ENCODE data around the gene BFSP2. TPM values are rescaled to one million over a fixed set of nuclear protein-coding genes. Genes with fewer than 3 reads are reported as not detected.

BFSP2 gene
- total and polyA plus RNA-seq, 2 of the 13 experiments (the other 11 are each of a cell fraction or from before 2014, with no cell fraction given): not detected

DNA sequence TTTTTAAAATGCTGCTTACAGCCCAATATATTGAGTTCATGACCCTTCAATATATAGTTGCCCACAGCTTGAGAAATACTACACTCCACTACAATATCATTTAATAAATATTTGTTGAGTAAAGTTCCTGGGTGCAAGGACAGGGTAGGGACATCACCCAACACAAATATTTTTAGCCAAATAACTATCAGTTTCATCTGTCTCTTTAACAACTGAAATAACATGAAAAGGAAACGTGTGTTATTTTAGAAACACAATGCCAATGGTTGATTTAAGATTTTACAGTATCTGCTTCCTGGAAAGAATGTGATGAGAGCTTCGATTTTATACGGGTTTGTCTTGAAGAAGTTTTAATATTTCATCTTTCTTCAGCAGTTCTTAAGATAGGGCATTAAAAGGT is 106.0 kb downstream of the BFSP2 start (continued):
- TF ChIP-seq, protein P1, sequence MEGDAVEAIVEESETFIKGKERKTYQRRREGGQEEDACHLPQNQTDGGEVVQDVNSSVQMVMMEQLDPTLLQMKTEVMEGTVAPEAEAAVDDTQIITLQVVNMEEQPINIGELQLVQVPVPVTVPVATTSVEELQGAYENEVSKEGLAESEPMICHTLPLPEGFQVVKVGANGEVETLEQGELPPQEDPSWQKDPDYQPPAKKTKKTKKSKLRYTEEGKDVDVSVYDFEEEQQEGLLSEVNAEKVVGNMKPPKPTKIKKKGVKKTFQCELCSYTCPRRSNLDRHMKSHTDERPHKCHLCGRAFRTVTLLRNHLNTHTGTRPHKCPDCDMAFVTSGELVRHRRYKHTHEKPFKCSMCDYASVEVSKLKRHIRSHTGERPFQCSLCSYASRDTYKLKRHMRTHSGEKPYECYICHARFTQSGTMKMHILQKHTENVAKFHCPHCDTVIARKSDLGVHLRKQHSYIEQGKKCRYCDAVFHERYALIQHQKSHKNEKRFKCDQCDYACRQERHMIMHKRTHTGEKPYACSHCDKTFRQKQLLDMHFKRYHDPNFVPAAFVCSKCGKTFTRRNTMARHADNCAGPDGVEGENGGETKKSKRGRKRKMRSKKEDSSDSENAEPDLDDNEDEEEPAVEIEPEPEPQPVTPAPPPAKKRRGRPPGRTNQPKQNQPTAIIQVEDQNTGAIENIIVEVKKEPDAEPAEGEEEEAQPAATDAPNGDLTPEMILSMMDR (CRISPR knock-in tag; IDR thresholded peaks at IDR 0.05): no peak
- no peak for TF ChIP-seq ZFP62 (CRISPR knock-in tag; IDR thresholded peaks at IDR 0.05)
- TF ChIP-seq, protein P2, sequence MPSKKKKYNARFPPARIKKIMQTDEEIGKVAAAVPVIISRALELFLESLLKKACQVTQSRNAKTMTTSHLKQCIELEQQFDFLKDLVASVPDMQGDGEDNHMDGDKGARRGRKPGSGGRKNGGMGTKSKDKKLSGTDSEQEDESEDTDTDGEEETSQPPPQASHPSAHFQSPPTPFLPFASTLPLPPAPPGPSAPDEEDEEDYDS (CRISPR knock-in tag; IDR thresholded peaks at IDR 0.05): no peak

DNA sequence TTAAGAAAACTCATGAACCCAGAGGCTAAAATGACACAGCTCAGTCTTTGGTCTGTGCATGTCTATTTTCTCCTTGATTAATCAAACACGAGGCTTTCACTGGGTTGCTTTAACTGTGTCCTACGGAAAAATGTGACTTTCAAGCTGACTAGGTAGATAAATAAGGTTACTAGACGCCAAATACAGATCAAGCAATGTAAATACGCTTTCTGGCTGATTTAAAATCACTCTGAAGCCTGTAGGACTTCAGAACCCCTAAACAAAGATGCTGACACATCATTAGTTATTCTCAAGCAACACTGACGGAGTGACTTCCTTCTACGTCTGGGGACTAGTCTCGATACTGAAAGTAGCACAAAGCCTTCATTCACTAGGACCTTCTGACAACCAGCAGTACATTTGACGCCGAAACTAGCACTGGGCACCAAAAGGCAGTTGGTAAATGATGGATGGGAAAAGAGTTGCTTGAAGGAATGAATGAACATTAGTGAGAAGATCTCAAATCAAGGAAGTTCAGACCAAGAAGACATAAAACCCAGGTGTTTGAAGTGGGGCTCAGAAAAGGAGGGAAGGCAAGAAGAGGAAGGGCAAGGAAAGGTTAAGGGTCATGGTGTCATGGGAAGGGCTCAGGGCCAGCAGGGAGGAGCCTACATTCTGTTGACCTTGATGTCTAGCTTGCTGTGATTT is 106.5 kb downstream of the BFSP2 start:
- Histone ChIP-seq H3K27me3 (ENCODE audit: control insufficient read depth in 1 of 2, insufficient read depth in 2 of 2, low read length in 2 of 2) (peaks cover 0 to 8% of the 10 kb centered on the region in 2 experiments; a peak in 1 of 5 replicates), H3K4me1 (ENCODE audit: insufficient read depth, low read length) (peaks cover 16% of the 10 kb centered on the region), H3K36me3 (replicated peaks in 1 of 2; ENCODE audit: control insufficient read depth in 1 of 2, insufficient read depth in 2 of 2, low read length in 2 of 2) (no peaks in the 10 kb centered on the region), H3K79me2 (ENCODE audit: insufficient read depth, low read length) (no peaks in the 10 kb centered on the region), H4K20me1 (ENCODE audit: insufficient read depth, low read length) (no peaks in the 10 kb centered on the region), H2AFZ (ENCODE audit: low read length) (no peak overlapping the region), H3K9me3 (ENCODE audit: low read length) (no peaks in the 10 kb centered on the region), H3K4me3 (replicated peaks in 1 of 3; ENCODE audit: insufficient read depth in 1 of 3, low read depth in 2 of 3, low read length in 3 of 3) (no peak overlapping the region), H3K9ac (ENCODE audit: insufficient read depth, low read depth, low read length) (no peak overlapping the region), H3K27ac (ENCODE audit: extremely low read length, insufficient read depth, low read length) (no peak overlapping the region), H3K4me2 (ENCODE audit: low read depth, low read length) (peak overlapping the region; percentile 26; the same call in 1 of the 2 replicates)
- in situ Hi-C loops (cut with HindIII; ENCODE audit: extremely low pct_ligation_motif_present, low pct_unique_long_range_greater_than_20kb): no loop called here
- ATAC-seq (no peak), FAIRE-seq (no peak), DNase-seq (ENCODE audit: low spot score) (no peak)
- intact Hi-C loops (cut with micrococcal nuclease; ENCODE audit: unreplicated experiment): no loop called here
- WGBS (ENCODE audit: low lambda C conversion rate): 0% methylated on average over 9 of the region's 9 CpGs
- CTCF ChIA-PET (ENCODE audit: low intra/inter-chr PET ratio, low total read pairs): no interaction called here
- no TSS peak for BruUV-seq (replicated peaks)
- POLR2A ChIA-PET: no interaction called here
- TF ChIP-seq HNF4G (IDR thresholded peaks at IDR 0.05; ENCODE audit: borderline replicate concordance, low read depth, low read length) (no peak), HNF4G (CRISPR knock-in tag; IDR thresholded peaks at IDR 0.05; ENCODE audit: borderline replicate concordance, low read depth) (no peak), SMARCC2 (IDR thresholded peaks at IDR 0.05) (no peak), SAFB2 (CRISPR knock-in tag; IDR thresholded peaks at IDR 0.05; ENCODE audit: borderline replicate concordance, low read depth) (no peak), HNRNPUL1 (IDR thresholded peaks at IDR 0.05; ENCODE audit: low read depth, low read length) (no peak), CAMTA2 (CRISPR knock-in tag; IDR thresholded peaks at IDR 0.05; ENCODE audit: borderline replicate concordance) (no peak), MAFK (conservative IDR thresholded peaks at IDR 0.05 in 1 of 2, IDR thresholded peaks at IDR 0.05 in 1 of 2; ENCODE audit: low read length in 2 of 2) (peak; percentile 73 to 89), ZNF207 (IDR thresholded peaks at IDR 0.05; ENCODE audit: borderline replicate concordance) (no peak), FLYWCH1 (CRISPR knock-in tag; IDR thresholded peaks at IDR 0.05) (no peak), MZF1 (CRISPR knock-in tag; IDR thresholded peaks at IDR 0.05; ENCODE audit: borderline replicate concordance) (no peak), KAT7 (CRISPR knock-in tag; IDR thresholded peaks at IDR 0.05; ENCODE audit: borderline replicate concordance) (no peak), MEF2D (CRISPR knock-in tag; IDR thresholded peaks at IDR 0.05) (no peak), SALL1 (CRISPR knock-in tag; IDR thresholded peaks at IDR 0.05) (no peak)
- TF ChIP-seq, protein P3, sequence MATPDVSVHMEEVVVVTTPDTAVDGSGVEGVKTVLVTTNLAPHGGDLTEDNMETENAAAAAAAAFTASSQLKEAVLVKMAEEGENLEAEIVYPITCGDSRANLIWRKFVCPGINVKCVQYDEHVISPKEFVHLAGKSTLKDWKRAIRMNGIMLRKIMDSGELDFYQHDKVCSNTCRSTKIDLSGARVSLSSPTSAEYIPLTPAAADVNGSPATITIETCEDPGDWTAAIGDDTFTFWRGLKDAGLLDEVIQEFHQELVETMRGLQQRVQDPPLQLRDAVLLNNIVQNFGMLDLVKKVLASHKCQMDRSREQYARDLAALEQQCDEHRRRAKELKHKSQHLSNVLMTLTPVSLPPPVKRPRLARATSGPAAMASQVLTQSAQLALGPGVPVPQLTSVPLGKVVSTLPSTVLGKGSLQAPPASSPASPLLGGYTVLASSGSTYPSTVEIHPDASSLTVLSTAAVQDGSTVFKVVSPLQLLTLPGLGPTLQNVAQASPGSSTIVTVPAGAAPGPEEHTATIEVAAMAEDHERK (CRISPR knock-in tag; IDR thresholded peaks at IDR 0.05; ENCODE audit: low read depth): no peak
- TF ChIP-seq, protein P4, sequence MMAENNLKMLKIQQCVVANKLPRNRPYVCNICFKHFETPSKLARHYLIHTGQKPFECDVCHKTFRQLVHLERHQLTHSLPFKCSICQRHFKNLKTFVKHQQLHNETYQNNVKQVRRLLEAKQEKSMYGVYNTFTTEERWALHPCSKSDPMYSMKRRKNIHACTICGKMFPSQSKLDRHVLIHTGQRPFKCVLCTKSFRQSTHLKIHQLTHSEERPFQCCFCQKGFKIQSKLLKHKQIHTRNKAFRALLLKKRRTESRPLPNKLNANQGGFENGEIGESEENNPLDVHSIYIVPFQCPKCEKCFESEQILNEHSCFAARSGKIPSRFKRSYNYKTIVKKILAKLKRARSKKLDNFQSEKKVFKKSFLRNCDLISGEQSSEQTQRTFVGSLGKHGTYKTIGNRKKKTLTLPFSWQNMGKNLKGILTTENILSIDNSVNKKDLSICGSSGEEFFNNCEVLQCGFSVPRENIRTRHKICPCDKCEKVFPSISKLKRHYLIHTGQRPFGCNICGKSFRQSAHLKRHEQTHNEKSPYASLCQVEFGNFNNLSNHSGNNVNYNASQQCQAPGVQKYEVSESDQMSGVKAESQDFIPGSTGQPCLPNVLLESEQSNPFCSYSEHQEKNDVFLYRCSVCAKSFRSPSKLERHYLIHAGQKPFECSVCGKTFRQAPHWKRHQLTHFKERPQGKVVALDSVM (CRISPR knock-in tag; IDR thresholded peaks at IDR 0.05): no peak
